Body of pancreas (tissue), 4 donors: ENCODE measurements around the gene PLAC1.

Experiments
- POLR2A ChIP-seq, 3 donors: fragments of 450-650 bp; IDR thresholded peaks; one replicate each; pipeline ENCODE4 v1.6.1; 2016; ENCODE audit warnings: antibody characterized with exemption in 3 of 3, mild to moderate bottlenecking in 2 of 3
- TF ChIP-seq, protein P1 (sequence below), 7 experiments: fragments of 450-650 bp in 4 of 7; fragments of 200-600 bp in 3 of 7; sonication (generic) in 3 of 7; IDR thresholded peaks; one replicate each; pipeline ENCODE4 v1.5.1; 2016 to 2019; ENCODE audit warnings: antibody characterized with exemption in 7 of 7

DNA sequence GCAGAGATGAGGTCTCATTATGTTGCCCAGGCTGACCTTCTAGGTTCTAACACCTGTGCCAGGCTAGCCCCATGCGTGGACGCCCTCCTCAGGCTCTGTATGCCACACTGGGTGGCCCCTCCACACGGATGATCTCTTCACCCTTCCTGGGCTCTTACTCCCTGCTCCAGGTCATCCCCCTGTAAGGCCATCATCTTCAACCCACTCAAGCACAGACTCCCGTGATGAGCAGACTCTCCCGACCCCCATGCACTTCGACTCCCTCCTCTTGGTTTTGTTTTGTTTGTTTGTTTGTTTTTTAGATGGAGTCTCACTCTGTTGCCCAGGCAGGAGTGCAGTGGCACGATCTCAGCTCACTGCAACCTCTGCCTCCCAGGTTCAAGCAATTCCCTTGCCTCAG lies 127.4 kb downstream of the PLAC1 start:
- TF ChIP-seq, protein P1, sequence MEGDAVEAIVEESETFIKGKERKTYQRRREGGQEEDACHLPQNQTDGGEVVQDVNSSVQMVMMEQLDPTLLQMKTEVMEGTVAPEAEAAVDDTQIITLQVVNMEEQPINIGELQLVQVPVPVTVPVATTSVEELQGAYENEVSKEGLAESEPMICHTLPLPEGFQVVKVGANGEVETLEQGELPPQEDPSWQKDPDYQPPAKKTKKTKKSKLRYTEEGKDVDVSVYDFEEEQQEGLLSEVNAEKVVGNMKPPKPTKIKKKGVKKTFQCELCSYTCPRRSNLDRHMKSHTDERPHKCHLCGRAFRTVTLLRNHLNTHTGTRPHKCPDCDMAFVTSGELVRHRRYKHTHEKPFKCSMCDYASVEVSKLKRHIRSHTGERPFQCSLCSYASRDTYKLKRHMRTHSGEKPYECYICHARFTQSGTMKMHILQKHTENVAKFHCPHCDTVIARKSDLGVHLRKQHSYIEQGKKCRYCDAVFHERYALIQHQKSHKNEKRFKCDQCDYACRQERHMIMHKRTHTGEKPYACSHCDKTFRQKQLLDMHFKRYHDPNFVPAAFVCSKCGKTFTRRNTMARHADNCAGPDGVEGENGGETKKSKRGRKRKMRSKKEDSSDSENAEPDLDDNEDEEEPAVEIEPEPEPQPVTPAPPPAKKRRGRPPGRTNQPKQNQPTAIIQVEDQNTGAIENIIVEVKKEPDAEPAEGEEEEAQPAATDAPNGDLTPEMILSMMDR (IDR thresholded peaks at IDR 0.05), result no peak
- TF ChIP-seq POLR2A (IDR thresholded peaks at IDR 0.05), result no peak
